Kidney tubule cell (primary cell): Measurements from ENCODE around the gene EGLN1.

Experiments used
- DNase-seq: peaks from one replicate; pipeline ENCODE4 v3.0.0-alpha.2; 2018; ENCODE audit warnings: low spot score

Gene EGLN1

GRCh38 chr1:231395998-231396390 lies 26.1 kb downstream of the EGLN1 start:
- DNase-seq: no peak

DNA sequence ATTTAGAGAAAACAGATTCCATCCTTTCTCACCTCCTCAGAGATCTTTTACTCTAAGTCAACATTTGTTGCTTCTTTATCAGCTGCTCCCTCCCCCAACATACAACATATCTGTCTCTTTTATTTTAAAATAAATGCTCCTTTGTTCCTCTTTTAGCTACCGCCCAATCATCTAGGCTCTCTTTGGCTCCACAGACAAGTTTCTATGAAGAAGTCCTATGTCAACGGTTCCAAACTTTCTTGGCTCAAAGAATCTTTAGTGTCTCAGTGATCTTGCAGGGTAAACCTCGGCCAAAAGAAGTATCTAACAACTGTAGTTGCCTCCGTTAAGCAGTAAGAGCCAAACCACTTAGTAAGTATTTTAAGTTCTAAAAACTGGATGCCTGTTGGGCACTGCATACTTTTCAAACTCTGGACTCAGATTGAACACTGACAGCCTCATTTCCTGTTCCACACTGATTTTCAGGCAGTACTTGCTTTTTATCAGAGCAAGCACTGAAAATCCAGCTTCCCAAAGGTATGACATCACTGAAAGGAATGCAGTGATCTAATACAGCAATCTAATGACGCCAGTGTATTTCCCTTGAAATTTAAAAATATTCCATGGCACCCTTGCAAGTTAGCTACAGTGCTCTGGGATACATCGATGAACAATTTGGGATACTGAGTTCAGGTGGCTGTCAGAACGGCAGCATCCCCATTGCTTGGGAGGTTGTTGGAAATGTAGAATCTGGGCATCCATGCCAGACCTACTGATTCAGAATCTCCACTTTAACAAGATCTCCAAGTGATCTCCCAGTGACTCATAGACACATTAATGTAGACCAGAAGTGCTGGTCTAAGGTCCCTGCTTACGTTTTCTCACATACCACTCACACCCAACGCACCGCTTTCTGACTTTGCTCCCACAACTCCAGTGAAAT lies 26.8 kb downstream of the EGLN1 start:
- DNase-seq: peak; percentile 94

DNA sequence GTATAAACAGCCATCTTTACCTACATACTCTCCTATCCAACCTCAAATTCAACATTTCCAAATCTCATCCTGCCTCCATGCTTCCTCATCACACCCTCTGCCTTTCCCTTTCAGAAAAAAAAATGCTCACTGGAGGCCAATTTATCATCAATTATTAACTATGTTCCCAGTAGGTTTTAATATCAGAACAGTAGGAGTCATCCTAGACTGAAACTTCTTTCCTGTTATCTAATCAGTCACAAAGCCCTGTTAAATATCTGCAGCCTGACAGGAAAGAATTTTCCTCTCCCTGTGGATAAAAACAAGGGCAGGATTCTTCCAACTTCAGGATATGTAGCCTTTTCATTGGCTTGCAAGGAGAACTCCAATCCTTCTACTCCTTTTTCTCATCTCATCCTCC lies 28.4 kb downstream of the EGLN1 start:
- peak; percentile 79 for DNase-seq

GRCh38 chr1:231392389-231393131 lies 29.5 kb downstream of the EGLN1 start:
- no peak for DNase-seq

DNA sequence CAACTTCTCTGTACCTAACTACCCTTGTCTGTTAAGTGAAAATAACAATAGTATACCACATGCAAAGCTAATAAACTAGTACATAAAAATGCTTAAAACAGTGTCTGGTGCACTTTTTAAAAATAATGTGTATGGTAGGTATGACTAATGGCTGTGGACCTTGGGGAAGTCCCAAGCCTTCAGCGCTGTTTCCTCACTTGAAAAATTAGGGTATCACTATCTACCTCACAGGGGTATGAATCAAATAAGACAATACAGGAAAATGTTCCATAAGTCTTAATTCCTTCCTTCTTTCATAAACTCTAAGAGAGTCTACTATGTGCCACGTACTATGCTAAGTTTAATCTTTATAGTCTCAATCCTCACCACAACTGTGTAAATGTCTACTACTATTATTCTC lies 32.0 kb downstream of the EGLN1 start:
- peak; percentile 64 for DNase-seq

DNA sequence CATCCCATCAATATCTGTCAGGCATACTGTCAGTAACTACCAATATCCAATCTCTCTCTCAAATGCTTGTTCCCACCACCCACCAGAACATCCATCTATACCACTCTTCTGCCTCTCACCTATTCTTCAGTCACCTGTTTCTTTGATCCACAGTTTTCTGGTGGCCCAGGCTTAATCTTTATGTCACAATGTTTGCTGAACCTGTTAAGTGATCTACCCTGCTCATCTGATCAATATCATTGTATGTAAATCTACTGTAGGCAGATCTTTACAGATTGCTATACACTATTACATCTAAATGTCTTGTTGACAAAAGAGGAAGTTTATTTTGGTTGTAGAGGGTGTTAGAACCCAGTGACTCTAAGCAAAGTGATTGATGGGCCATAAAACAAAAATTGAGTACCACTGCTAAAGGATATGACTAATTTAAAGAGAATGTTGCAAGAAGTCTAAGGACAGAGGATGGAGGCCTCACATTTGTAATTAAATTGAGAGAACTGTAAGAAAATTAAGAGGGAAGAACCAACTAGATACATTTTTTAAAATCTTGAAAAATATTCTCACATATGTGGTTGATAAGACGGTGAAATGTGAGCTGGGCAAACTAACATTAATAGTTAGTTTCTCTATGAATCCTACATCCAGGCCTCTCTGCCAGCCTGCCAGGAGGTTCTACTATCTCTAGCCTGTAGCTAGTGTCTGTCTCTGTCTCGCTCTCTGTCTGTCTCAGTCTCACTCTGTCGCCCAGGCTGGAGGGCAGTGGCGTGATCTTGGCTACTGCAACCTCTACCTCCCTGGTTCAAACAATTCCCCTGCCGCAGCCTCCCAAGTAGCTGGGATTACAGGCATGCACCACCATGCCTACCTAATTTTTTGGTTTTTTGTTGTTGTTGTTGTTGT lies 34.1 kb downstream of the EGLN1 start:
- DNase-seq: peak; percentile 56

DNA sequence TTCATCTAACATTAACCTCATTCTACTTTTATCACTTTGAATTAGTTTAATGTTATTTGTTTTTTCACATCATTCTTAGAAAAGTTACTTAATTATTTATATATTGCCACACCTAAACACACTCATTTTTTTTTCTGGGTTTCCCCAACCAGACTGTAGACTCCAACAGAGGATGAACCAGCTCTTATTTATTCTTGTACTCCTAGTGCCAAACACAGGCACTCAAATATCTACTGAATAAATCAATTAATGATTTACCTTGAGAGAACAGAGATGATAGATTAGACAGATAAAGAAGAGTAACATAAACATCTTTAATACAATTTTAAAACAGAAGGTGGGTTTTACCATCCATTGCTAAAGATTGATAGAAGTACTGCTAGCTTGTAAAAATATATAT lies 35.6 kb downstream of the EGLN1 start:
- no peak for DNase-seq

- peak; percentile 92 for DNase-seq
Measured at GRCh38 chr1:231385416-231385748, 36.7 kb downstream of the EGLN1 start.

DNA sequence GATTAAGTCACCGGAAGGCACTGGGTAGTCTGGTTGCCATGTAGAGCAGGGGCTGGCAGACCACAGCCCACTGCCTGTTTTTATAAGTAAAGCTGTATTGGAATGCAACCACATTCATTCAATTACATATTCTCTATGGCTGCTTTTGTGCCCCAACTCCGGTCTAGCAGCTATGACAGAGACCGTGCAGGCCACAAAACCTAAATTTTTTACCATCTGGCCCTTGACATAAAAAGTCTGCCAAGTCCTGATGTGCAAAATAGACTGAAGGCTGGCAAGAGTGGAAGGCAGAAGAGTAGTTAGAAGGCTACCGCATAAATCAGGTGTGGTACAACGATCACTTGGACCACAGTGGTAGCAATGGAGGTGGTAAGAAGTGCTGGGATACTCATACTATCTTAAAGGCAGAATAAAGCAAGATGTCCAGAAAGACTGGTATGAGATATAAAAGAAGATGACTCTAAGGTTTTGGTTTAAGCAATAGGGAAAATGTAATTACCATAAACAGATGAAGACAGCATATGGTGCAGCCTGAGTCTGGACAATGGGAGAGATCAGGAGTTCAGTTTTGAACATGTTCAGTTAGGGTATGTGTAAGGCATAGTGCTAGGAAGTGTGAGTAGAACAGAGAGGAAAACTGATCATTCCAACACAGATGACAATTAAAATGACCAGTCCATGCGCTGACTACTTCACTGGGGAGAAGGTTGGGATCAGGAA lies 37.2 kb downstream of the EGLN1 start:
- DNase-seq: no peak

- peak; percentile 65 for DNase-seq
Measured at GRCh38 chr1:231383159-231383860, 38.8 kb downstream of the EGLN1 start.

DNA sequence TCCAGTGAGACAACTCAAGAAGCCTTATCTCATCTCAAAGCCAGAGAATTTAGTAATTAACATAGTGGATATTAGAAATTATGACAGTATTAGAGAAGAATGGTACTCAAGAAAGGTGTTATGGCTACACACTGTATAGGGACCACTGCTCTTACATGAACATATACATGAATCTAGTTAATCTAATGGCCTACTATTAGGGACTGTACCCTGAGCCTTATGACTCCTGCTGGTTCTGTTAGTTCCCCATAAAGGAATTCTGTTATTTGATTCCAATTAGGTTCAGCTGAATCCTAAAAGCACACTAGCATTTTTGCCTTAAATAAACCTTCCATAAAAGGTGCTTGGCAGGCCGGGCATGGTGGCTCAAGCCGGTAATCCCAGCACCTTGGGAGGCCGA lies 39.7 kb downstream of the EGLN1 start:
- no peak for DNase-seq

DNA sequence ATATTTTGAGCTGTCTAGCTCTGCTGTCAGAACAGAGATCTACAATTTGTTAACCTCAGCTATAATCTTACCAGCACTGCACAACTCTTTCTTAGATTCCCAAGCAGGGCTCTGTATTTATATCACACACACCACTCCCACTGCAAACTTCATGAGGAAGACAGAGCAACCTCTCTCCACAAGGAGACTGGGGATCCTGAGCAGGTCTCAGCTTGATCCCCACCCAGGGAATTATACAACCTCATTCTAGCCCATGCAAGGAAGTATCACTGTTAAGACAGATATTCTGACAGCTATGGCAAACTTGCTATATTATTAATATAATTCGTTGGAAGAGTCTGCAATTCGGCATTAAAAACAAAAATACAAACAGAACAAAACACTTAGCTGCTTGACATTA lies 40.4 kb downstream of the EGLN1 start:
- no peak for DNase-seq

DNA sequence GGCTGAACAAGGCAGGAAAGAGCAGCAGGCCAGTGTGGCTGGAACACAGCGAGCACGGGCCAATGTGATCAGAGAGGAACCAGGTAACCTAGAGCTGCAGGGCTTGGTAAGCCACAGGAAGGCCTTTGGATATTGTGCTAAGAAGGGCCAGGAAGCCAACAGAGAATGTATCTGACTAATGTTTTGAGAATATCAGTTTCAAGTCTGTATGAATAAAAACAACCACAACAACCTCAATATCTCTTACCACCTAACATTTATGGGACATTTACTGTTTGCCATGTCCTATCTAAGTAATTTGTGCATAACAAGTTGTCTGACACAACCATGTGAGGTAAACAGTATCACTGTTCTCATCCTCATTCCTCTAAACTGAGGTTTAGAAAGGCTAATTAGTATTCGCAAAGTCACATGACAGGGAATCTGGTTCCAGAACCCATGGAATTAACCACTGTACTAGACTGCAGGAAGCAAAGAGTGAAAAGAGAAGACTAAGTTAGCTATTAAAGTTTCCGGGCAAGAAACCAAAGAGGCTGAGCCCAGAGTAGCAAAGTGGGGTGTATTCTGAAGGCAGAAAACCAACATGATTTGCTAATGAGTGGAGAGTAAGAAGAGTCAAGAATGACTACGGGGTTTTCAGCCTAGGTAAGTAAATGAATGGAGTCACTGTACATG lies 45.1 kb downstream of the EGLN1 start:
- peak; percentile 87 for DNase-seq

DNA sequence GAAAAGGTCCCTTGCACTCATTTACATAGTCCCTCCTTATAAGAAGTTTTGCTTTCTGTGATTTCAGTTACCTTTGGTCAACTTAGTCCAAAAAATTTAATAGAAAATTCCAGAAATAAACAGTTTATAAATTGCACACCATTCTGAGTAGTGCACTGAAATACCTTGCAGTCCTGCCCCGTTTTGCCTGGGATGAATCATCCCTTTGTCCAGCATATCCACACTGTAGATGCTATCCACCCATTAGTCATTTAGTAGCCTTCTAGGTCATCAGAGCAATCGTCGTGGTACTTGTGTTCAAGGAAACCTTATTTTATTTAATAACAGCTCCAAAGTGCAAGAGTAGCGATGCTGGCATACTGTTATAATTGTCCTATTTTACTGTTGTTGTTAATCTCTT lies 46.0 kb downstream of the EGLN1 start:
- DNase-seq: peak; percentile 73

DNA sequence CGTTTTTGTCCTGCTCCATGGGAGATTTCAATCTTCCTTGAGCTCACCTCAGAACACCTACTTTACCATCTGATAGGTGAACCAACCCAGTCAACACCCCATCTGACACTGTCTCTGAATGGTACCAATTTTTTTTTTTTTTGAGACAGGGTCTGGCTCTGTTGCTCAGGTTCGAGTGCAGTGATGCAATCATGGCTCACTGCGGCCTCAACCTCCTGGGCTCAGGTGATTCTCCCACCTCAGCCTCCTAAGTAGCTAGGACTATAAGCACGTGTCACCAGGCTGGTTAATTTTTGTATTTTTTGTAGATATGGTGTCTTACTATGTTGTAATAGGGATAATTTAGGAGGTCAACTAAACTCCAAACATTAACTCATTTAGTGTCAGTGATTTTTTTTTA lies 47.7 kb downstream of the EGLN1 start:
- no peak for DNase-seq

GRCh38 chr1:231372501-231372900 lies 49.6 kb downstream of the EGLN1 start:
- DNase-seq: no peak

DNA sequence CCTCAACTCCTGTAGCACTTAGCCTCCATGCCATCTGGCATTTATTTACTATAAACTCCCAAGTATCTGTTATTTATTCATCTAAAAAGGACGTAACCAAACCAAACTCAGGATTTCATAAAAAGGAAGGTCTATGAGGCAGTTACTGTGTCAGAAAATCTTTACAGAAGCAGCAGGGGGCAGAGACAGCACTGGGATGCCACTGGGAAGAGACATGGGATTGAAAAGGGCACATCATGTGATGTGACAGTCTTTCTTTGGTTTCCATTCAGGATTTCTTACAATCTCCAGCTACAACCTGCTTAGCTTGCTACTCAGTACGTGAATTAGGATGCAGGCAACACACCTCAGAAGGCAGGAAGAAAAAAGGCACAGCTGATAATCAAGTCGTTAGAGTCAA lies 52.8 kb downstream of the EGLN1 start:
- no peak for DNase-seq

- DNase-seq: no peak
Measured at GRCh38 chr1:231364192-231364591, 57.9 kb downstream of the EGLN1 start.

GRCh38 chr1:231363624-231364023 lies 58.5 kb downstream of the EGLN1 start:
- no peak for DNase-seq

GRCh38 chr1:231362325-231362724 lies 59.8 kb downstream of the EGLN1 start:
- DNase-seq: no peak

DNA sequence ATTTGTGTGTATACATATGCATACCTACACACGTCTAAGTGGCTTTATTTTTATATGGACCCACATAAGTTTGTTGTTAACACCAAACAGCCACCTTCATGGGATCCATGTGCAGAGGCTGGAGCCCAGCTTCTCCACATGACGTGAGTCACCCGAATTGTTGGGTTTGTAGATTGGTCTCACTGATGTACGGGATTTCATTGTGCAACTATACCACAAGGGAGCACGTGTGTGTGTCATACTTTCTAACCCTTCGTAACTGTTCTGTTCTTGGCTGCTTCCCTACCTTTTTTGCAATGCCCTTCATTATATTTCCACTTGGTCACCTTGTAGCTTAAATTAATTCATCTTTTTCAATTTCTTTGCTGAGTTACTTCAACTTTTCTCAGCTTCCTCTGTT lies 63.0 kb downstream of the EGLN1 start:
- peak; percentile 32 for DNase-seq
